HPDE6-E6E7 (cell line): ENCODE results near the gene PANK2.
"Not testable (repeated sequence)": the region's sequence is repeated elsewhere in the genome, so short reads cannot be mapped to it uniquely, and the experiment has no call there.

Source experiments
- DNase-seq: peaks from one replicate; pipeline ENCODE4 v3.0.0; 2011; ENCODE audit warnings: missing footprints; ENCODE audit errors: extremely low spot score

The PANK2 gene

GRCh38 chr20:3927486-3928291 is 38.5 kb downstream of the PANK2 start:
- DNase-seq = no peak

DNA sequence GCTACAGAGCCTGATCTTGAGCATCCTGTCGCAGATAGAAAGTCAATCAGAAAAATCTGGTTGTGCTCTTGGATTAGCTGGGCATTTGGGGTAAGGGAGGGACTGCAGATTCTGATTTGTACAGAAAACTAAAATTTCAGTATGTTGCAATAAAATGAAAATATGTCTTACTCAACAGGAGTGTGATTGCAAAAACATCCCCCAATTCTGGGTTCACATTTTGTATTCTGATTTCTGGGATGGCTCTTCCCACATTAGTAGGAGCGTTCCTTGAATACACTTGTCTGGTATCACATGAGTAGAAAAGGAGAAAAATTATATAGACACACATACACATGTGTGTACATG is 40.5 kb downstream of the PANK2 start:
- no peak for DNase-seq

- DNase-seq = no peak
Observed at GRCh38 chr20:3930265-3931206, 41.3 kb downstream of the PANK2 start.

DNA sequence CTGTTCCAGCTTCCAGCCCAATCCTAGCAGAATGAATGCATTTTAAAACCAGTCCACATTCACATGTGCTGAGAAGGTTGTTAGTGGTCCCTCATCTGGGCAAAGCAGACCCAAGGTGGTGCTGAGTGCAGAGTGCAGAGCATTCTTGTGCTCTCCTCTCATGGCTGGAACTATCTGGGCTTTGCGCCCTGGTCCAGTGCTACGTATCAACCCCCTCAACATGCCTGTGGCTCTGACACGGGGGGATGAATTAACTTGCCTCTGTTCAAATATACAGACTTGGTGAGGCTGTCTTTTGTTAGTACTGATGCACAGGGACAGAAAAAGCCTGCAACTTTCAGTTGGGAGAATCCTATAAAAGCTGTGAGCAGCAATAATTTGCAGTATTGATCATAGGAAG is 42.5 kb downstream of the PANK2 start:
- no peak for DNase-seq

GRCh38 chr20:3932277-3932676 is 43.1 kb downstream of the PANK2 start:
- no peak for DNase-seq

GRCh38 chr20:3932681-3933080 is 43.5 kb downstream of the PANK2 start:
- DNase-seq = no peak

GRCh38 chr20:3933218-3933617 is 44.0 kb downstream of the PANK2 start:
- DNase-seq = no peak

DNA sequence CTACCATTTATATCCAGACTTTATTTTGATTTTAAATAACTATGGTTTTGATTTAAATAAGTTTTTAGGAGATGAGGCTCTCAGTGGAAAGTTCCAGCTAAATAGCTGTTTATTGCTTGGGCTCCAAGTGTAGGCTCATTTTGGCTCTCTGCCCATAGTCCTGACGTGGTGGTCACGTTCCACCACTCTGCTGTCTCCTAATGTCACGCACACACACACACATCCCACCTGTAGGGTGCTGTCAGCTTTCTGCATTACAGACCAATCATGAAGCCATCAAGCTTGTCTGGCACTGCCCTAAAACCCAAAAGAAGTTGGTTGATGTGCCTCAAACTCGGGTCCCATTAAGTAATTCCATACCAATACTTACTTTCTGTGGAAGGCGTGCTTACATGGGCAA is 45.4 kb downstream of the PANK2 start:
- no peak for DNase-seq

DNA sequence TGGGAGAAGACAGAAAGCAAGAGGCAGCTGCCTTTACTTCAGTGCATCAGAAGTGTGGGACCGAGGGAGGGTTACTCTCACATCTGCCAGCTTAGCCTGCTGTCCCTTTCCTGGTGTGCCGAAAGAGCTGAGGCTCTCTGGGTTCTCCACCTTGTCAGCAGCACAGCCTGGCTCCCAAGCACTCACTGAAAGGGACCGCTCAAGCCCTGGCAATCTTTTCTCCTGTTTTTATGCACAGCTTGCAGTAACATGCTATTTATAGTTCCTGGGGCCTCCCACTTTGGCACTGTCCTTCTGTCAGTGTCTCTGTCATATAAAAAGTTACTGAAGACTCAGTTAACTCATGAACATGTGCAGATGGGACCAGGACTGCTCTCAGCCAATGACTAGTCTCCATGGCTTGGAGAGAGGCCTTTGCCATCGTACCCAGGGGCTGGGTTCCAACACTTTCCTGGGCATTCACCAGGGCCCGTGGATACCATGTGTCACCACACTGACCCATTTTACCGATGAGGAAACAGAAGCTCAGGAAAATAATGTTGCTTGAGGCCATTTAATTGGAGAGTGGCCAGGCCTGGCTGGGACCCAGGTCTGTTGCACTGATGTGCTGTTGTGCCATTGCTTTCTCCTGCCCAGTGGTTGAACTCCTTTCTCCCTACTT is 46.2 kb downstream of the PANK2 start:
- DNase-seq = no peak

GRCh38 chr20:3935956-3936340 is 46.8 kb downstream of the PANK2 start:
- no peak for DNase-seq

- DNase-seq = no peak
Observed at GRCh38 chr20:3937618-3938017, 48.4 kb downstream of the PANK2 start.

- DNase-seq = no peak
Observed at GRCh38 chr20:3940905-3941304, 51.7 kb downstream of the PANK2 start.

- DNase-seq = not testable (repeated sequence)
Observed at GRCh38 chr20:3946666-3947065, 57.5 kb downstream of the PANK2 start.

DNA sequence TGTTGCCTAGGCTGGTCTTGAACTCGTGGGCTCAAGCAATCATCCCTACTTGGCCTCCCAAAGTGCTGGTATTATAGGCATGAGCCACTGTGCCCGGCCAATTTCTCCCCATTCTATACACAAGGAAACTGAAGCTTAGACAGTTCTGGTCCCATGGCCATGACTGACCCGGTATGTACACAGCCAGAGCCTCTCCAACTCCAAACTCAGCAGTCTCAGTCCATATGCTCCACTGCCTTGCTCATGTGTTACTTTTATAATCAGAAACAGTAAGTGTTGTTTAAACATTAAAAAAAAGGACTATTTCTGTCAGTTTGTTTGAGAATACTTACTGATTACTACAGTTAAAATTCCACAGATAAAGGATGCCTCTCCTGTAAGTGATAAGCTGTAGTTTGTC is 75.5 kb downstream of the PANK2 start:
- DNase-seq = no peak

GRCh38 chr20:3966571-3966970 is 77.4 kb downstream of the PANK2 start:
- no peak for DNase-seq

DNA sequence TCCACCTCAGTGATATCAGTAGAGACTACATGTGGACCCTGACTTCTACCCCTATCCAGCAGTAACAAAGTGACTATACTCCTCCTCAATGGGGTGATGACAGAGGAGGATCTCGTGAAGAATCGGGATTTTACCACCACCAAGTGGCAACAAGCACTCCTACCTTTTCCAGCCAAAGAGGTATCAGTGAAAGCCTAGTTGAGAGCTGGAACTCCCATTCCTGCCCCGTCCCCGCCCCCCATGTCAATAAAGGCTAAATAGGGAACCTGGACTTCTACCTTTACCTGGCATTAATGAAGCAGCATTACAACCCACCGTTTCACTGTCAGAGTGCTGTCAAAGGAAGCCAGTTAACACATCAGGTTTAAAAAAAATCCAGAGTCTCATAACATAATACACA is 80.8 kb downstream of the PANK2 start:
- DNase-seq = no peak

DNA sequence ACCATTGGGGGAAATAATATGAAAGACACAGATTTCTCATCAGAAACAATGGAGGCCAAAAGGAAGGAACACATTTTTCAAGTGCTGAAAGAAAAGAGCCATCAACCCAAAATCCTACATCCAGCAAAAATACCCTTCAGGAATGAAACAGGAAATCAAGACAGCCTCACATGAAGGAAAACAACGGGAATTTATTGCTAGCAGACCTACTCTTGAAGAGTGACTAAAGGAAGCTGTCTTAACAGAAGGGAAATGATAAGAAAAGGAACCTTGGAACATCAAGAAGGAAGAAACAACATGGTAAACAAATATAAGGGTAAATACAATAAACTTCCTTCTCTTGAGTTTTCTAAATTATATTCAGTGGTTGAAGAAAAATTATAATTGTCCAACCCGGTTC is 82.0 kb downstream of the PANK2 start:
- no peak for DNase-seq

DNA sequence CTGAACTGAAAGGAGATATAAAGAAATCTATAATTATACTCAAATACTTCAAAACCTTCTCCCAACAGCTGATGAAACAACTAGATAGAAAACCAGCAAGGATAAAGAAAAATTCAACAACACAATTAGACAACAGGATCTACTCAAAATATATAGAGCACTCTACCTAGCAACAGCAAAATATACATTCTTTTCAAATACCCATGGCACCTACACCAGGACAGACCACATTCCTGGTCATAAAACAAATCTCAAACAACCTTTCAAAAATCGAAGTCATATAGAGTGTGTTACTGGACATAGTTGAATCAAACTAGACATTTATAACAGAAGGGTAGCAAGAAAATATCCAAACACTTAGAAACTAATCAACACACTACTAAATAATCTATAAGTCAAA is 83.0 kb downstream of the PANK2 start:
- no peak for DNase-seq

DNA sequence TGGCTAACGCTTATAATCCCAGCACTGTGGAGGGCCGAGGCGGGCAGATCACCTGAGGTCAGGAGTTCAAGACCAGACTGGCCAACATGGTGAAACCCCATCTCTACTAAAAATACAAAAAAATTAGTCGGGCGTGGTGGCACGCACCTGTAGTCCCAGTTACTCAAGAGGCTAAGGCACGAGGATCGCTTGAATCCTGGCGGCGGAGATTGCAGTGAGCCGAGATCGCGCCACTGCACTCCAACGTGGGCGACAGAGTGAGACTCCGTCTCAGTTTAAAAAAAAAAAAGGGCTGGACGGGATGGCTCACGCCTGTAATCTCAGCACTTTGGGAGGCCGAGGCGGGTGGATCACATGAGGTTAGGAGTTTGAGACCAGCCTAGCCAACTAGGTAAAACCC is 83.4 kb downstream of the PANK2 start:
- not testable (repeated sequence) for DNase-seq

GRCh38 chr20:3973705-3974104 is 84.5 kb downstream of the PANK2 start:
- no peak for DNase-seq

DNA sequence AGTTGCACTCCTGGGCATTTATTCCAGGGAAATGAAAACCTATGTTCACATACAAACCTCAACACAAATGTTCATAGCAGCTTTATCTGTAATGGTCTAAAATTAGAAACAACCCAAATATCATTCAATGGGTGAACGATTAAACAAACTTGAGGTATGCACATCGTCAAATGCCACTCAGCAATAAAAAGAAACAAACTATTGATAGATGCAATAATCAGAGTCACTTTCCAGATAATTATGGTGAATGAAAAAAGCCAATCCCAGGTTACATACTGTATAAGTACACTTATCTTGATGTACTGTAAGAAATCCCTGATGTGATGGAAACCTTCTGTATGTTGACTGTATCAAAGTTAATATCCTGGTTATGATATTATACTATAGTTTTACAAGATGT is 87.3 kb downstream of the PANK2 start:
- no peak for DNase-seq
